Left forelimb (tissue), 1 donor: Measurements from ENCODE around the gene CCSER1.
"Not testable (repeated sequence)": the region's sequence is repeated elsewhere in the genome, so short reads cannot be mapped to it uniquely, and the experiment has no call there.

Source experiments
- DNase-seq: peaks from one replicate; pipeline ENCODE4 v3.0.0-alpha.2; 2018; ENCODE audit warnings: low spot score

CCSER1 gene

GRCh38 chr4:91592125-91592524 is 1464.9 kb downstream of the CCSER1 start:
- DNase-seq, result no peak

DNA sequence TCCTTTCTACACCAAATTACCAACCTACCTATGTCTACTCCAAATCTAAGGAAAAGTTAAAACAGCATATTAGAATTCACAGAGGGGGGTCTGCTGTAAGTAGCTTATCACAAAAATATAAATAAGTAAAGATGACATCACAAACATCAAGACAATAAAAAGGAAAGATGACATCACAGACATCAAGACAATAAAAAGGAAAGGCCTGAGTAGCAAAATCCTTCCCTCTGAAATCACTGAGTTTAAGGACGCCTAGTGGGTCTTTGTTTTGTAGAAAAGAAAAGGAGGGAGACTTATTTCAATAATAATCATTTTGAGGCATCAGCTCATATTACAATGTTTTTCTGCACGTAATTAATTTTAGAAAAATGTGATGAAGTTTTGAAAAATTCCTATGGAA is 1469.5 kb downstream of the CCSER1 start:
- DNase-seq, result no peak

GRCh38 chr4:91598696-91599095 is 1471.5 kb downstream of the CCSER1 start:
- no peak for DNase-seq

GRCh38 chr4:91600301-91600700 is 1473.1 kb downstream of the CCSER1 start:
- DNase-seq, result no peak

GRCh38 chr4:91601401-91601800 is 1474.2 kb downstream of the CCSER1 start:
- no peak for DNase-seq

GRCh38 chr4:91611782-91612181 is 1484.6 kb downstream of the CCSER1 start:
- no peak for DNase-seq

- no peak for DNase-seq
Observed at GRCh38 chr4:91620952-91621351, 1493.8 kb downstream of the CCSER1 start.

DNA sequence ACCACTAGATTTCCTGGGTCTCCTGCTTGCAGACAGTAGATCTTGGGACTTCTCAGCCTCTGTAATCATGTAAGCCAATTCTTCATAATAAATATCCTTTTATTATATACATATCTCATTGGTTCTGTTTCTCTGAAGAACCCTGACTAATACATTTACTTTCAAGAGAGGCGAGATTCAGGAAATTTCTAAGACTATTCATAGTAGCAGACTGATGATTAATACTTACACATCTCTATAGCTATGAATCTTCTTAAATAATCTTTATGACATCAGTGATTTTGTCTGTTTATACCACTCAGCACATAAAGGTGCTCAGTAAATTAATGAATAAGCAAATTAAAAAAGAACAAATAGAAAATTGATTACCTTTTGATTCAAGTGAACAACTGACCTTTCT is 1494.3 kb downstream of the CCSER1 start:
- no peak for DNase-seq

GRCh38 chr4:91622925-91623602 is 1495.9 kb downstream of the CCSER1 start:
- DNase-seq, result no peak

DNA sequence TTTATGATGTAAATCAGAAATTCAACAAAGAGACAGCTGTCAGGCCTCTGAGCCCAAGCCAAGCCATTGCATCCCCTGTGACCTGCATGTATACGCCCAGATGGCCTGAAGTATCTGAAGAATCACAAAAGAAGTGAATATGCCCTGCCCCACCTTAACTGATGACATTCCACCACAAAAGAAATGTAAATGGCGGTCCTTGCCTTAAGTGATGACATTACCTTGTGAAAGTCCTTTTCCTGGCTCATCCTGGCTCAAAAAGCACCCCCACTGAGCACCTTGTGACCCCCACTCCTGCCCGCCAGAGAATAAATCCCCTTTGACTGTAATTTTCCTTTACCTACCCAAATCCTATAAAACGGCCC is 1496.4 kb downstream of the CCSER1 start:
- DNase-seq, result not testable (repeated sequence)

- DNase-seq, result no peak
Observed at GRCh38 chr4:91630054-91630453, 1502.9 kb downstream of the CCSER1 start.

- no peak for DNase-seq
Observed at GRCh38 chr4:91630764-91631163, 1503.6 kb downstream of the CCSER1 start.

GRCh38 chr4:91631335-91631734 is 1504.1 kb downstream of the CCSER1 start:
- DNase-seq, result no peak

DNA sequence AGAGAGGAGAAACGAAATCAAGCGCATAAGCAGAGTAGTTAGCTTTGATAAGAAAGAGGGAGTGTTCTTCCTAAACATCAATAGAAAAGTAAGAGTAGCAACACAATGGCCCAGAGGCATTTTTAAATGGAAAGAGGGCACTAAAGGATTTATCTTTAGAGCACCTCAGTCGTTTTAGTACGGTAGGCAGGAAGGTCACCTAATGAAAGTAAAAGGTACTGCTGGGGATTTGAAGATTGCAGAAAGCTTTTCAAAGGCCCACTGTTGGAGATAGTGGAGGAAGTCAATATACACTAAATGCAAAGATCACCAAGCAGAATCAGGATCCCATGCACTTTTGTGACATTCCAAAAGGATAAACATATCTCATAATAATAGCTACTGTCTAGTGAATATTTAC is 1508.9 kb downstream of the CCSER1 start:
- no peak for DNase-seq
